CD4-positive, alpha-beta T cell treated with Interleukin-4 for 1 hour (primary cell): ENCODE results near the gene LPAR3.
"Not testable (repeated sequence)": the region's sequence is repeated elsewhere in the genome, so short reads cannot be mapped to it uniquely, and the experiment has no call there.

Source experiments
- DNase-seq, 2 donors: peaks; one replicate each; pipeline ENCODE4 v3.0.0-alpha.2; 2020 to 2022

LPAR3 gene, protein sequence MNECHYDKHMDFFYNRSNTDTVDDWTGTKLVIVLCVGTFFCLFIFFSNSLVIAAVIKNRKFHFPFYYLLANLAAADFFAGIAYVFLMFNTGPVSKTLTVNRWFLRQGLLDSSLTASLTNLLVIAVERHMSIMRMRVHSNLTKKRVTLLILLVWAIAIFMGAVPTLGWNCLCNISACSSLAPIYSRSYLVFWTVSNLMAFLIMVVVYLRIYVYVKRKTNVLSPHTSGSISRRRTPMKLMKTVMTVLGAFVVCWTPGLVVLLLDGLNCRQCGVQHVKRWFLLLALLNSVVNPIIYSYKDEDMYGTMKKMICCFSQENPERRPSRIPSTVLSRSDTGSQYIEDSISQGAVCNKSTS

DNA sequence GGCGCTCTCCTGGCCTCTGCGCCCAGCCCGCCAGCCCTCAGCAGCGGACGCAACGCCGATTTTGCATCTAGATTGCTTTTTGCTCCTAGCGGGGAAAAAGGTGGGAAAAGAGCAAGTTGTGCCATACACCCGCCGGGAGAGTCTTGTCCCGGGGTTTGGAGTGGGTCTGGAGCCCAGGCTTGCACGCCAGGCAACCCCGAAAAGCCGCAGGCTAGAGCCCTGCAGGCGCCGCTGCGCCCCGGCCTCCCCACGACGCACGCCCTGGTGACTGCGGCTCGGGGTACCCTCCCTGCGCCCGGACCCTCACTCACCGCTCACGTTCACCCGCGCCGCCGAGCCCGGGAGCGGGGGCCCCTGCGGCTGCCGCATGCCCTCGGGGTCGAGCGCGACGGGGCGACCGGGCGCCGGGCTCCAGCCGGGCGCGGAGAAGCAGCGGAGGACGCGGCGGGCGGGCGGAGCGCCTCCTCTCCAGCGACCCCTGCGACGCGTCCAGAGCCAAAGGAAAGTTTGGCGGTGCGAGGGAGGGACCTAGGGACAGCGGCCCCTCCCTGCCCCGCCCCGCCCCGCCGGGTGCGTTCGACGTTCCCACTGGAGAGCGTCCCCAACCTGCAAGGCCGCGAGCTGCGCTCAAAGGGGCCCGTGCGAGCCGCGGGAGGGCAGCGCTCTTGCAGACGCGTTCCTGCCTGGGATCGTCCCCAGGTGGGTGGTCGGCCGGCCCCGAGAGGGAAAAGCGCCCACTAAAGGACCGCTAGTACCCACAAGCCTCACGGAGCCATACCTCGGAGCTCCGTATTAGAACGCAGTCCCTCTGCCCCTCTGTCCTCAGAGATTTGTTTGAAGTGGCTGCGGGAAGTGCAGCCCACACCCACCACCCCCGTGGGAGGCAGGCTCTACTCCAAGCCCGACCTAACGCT is at the start of gene LPAR3:
Gene LPAR3, minus strand, starts transcription at position 502 of the 914 bp plus-strand sequence. CDS start 27,086 bp downstream, outside the sequence.
- DNase-seq, result peak in 1 of 2 donors; percentile 16

DNA sequence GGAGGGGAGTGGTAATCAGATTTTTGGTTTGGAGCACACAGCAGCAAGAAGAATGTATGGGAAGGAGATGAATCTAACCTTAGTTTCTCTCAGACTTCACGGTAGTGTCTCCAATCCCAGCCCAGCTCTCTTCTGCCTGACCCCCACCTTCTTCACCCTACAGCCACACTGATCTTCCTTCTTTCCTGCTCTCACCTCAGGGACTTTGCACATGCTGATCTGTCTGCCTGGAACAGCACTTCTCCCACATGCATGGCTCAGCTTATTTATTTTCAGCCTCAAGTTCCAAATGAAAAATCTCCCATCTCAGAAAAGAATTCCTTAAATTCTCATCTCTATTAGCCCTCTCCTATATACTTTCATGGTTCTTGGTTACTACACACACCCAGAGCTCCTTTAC is 48.8 kb upstream of the LPAR3 start:
- no peak for DNase-seq

DNA sequence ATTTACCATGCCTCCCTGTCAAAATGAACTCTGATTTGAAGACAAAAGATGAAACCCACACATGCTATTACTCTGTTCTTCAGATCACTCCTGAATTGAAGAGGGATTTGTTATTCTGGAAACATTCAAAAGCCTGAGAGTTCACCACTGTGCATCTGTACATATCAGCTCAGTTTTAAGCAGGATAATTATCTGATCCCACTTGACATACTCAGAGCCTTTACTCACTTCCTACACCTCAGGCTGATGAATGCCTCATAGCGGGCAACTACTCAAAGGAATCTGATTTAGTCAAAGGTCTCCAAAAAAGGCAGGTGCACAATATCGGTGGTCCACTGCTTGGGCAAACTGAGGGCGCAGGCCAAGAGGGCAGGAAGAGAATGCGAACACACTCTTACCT is 47.5 kb upstream of the LPAR3 start:
- DNase-seq, result no peak

DNA sequence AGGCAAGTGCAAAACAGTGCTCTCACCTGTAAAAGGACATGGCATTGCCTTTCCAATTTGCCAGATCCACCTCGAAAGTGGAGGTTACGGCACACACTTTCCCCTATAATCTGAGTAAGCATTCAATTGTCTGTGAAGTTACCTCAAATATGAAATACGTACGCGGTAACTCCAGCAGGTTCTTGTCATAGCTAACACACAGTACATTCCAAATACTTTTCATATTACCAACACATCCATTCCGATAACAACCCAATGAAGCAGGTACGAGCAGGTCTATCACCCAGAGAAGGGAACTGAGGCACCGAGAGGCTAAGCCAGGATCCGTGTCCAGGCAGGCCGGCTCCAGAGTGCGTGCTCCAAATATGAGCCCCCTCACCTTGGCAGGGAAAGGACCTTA is 46.8 kb upstream of the LPAR3 start:
- no peak for DNase-seq

DNA sequence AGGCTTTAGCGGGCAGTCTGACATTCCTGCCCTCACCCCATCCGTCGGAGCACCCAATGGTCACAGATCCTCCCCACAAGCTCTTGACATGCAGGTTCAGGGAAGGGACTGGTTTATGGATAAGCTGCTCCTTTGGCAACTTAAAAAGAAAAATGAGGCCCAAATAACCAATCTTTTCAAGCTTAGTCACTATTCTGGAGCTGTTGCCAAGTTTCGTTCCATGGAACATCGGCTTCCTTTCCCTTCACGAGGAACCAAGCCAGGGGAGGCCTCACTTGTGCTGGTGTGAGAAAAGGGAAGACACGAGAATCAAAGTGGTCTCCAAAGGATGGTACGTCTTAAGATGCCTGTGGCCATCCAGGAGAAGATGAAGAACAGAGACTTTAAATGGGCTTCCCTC is 46.1 kb upstream of the LPAR3 start:
- no peak for DNase-seq

DNA sequence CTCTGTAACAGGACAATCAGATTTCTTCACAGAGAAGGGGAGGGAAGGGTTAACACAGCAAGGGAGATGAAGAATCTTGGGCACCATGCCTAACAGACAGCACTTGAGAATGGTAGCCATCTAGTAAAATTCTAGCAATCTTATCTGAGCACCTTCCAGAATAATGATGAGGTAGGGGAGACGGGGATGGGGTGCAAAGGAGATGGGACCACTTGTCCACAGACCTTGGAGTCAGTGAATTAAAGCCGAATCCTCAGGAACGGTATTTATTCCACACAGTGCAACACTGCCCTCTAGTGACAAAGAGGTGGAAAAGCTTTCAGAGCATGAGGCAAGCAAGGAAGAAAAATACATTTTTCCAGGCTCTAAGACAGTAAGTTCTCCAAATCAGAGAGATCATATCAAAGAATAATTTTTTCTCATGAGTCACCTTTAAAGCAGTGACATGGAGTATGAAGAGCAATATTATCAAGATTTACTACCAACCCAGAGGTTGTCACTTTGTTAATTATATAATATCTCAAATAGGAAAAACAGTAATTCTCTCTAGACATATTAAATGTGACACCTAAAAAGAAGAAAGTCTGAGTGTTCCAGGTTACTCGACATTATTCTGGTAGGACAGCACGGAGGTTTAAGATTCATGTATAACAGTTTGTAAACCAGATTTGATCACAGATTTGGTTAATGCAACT is 43.3 kb upstream of the LPAR3 start:
- peak; percentile 40 to 66 for DNase-seq

DNA sequence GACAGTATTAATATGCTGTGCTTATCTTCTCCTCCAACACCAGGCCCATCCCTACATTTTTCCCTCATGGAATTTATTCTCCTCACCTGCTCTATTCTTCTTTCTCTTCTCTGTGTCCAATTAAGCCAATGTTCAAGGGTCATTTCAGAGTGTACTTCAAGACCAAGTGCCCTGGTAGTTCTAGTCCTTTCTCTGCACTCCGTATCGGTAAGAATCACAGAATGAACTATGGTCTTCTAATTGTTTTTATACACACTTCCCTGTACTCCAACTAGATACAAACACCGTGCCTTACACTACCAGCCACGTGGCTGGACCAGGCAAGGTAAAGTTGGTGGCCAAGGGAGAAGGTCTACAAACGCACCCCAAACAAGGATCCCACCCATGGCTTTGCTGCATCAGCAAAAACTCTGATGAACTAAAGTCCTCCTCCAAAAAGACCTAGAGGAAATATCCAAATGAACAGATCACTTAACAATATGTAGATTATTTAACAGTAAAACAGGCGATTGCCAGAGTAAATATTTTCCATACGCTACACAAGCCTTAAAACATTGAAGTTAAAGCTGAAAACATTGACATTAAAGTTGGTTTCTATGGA is 40.1 kb upstream of the LPAR3 start:
- no peak for DNase-seq

DNA sequence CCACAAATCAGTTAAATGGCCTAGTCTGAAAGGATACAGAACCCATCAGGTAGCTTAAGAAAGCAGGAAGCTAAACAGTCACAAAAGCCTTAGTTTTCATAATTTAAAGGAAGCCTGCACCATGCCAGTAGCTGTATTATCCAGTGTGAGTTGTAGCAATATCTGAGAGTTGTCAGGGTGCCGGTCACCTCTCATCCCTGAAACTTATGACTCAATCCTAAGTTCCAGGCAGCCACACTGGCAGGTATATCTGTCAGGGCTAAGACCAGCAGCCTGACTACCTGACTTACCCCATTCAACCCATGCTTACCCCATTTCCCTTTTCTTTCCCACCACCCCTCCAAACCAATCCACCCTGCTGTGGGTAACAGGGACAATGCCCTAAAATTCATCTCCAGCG is 37.8 kb upstream of the LPAR3 start:
- no peak for DNase-seq

DNA sequence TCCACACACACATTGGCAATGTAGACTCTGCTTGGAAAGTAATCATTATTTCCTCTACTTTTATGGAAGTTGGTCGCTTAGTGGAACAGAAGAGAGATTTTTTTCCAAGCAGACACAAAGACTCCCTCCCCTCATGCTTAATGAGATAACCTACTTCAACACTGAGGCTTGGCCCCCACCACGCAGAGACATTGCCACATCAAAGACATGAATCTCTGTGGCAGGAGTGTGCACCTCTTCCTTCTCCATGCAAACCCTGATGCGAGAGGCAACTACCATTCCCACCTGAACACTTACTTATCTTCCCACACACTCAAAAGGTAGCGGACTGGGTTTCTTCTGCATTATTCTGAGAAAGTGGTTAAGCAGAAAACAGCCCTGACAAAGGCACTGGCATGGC is 37.3 kb upstream of the LPAR3 start:
- DNase-seq, result no peak

DNA sequence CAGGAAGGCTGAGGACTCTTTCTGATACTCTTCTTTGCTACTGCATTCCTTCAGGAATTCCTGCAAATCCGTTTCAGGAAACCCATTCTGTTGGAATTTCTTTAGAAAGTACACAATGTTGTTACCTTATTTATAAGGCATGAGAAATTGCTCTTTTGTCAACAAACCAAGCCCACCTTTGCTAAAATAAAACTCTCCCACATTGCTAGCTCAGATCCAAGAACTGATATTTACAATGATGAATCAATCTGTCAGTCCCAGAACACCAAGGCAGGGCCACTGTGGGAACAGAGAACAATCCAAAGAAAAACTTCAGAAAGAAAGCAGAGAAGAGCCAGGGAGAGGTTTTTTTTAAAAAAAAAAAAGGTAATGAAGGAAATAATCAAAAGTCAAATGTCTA is 36.6 kb upstream of the LPAR3 start:
- DNase-seq, result no peak

DNA sequence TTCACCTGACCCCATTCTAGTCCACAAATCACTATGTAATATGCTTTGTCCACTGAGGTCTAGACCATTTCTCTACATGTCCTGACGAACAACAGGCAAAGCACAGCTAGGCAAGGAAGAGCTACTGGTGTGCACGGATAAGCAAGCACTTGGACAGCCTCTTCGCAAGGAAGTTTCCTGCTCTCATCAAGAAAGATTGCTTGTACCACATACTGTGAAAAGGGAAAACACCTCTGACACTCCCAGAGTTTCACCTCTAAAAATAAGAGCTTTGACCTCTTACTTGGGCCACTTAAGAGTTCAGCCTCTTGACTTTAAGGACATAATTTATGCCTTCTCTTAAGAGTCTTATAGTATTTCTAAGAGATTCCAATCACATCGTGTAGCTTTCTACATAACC is 36.0 kb upstream of the LPAR3 start:
- DNase-seq, result no peak

DNA sequence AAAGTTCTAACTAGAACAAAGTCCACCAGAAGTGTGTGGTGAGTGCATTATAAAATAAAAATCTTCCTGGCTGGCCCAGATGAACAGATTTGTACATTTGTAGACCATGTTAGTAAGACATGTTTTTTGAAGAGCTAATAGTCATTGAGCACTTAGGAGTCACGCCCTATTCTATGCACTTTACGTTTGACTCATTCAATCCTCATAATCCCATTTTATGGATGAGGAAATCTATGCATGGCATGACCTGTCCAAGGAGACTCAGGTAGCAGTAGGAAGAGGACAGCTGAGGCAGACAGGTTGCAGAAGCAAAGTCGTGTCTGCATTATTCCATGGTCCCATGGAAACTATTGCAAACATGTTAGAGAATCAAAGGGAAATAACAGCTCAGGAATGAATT is 30.3 kb upstream of the LPAR3 start:
- no peak for DNase-seq

DNA sequence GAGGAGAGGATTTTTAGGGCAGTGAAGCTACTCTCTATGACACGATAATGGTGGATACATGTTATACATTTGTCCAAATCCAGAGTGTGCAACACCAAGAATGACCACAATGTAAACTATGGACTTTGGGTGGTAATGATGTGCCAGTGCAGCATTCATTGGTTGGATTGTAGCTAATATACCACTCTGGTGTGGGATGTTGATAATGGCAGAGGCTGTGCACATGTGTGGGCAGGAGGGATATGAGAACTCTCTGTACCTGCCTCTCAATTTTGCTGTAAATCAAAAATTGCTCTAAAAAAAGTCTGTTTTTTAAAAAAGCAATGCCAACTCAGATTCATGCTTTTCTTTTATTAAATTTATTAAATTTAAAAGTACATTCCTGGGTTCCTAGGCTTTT is 27.2 kb upstream of the LPAR3 start:
- DNase-seq, result no peak

DNA sequence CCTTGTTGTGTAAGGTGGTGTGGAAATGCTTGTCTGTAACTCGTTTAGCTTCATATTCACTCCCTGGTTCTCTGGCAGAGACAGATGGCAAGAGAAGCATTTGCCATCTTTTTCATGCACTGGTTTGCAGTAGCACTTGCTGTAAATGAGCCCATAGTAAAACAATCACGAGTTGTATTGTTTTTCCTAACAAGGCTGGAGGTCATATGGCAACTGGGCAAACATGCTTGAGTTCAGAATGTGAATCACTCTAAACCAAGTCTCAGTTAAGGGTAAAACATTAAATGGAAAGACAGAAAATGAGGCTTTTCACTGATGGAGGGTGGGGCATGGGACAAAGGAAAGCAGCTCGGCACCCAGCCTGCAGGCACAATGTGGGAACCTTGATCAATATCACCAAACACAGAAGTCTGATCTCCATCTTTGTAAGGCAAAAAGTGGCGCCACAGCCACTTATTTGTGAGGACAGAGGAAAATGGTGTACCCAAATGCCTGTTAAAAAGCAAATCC is 26.5 kb upstream of the LPAR3 start:
- no peak for DNase-seq

DNA sequence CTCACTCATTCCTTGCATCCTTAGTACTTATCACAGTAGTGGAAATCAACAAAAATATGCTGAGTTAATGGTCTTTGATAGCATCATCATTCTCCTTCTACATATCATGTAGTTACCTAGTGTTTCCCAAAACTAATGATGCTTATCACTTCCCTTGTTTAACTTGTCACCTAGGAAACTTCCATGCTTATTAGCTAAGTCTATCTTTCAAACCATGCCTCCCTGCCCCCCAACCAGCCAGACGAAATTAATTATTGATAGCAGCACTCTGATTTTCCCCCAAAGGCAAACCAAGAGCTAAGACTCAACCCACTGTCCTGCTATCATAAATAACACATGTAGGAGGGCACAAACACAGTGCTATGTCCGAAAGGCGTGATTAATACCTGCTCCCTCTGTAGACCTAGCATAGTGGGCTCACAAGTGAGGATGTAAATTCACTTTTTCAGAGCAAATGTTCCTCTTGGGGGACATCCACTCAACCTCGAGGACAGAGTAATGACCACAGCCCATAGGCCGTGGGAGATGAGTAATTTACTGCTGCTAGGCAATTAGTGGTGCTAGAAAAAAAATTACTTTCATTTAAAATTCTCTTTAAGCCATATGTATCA is 25.8 kb upstream of the LPAR3 start:
- DNase-seq, result no peak

DNA sequence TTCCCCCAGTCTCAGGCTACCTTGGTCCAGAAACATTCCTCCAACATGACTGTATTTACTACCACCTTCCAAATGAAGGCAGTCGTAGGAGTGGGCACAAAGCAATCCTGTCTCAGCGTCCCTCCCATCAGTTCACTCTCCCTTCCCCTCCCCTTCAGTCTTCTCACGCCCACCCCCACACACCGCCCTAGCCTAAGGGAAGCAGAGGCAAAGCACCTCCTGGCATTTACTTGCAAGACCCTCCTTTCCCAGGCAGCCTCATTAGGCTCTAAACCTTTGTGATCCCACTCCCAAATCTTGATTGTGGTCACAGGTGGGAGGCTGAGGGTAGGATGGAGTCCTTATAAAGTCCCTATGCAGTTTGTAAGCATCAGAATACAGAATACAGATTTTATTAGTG is 23.9 kb upstream of the LPAR3 start:
- DNase-seq, result no peak

DNA sequence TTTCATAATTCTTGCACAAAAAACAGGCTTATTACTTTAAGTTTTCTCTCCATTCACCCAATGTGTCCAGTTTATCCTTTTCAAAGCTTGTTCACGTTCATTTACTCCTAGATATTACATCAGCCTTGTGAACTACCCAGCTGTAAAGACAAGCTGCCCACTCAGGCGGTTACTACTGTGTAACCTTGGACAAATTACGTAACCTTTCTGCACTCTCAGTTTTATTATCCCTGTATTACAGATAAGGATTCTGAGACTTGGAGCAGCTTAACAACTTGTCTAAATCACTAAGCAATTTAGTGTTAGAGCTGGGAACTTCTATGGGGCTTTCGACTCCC is 20.5 kb upstream of the LPAR3 start:
- no peak for DNase-seq

DNA sequence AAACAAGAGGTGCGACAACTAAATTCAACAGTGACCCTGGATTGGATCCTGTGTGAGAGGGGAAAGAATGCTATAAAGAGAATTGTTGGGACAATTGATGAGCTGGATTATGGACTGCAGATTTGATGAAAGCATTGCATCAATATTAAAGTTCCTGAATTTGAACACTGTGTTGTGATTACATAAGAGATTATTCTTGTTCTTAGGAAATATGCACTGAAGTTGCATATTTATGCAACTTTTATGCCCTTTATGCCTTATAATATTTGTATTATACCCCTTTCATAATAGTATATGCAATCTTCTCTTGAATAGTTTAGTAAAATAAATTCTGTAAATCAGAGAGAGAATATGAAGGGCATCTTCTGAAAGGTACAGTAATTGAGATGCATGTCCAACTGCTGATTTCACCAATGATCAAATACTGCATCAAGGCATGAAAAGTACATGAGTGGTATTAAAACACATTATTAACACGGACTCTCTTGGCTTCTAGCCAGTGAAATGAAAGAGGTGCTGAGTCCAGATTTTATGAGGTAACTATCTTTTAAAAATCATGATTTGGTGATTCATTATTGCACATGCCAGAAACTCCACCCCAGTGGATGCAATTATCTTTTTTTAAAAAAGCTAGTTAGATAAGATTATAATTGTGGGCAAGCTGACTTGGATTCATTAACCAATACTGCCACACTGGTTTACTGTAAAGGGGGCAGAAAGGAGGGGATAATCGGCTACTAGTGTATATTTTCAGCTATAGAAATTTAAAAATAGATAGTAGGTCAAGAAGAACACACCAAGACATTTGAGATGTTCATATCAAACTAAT is 19.9 kb upstream of the LPAR3 start:
- DNase-seq, result no peak

DNA sequence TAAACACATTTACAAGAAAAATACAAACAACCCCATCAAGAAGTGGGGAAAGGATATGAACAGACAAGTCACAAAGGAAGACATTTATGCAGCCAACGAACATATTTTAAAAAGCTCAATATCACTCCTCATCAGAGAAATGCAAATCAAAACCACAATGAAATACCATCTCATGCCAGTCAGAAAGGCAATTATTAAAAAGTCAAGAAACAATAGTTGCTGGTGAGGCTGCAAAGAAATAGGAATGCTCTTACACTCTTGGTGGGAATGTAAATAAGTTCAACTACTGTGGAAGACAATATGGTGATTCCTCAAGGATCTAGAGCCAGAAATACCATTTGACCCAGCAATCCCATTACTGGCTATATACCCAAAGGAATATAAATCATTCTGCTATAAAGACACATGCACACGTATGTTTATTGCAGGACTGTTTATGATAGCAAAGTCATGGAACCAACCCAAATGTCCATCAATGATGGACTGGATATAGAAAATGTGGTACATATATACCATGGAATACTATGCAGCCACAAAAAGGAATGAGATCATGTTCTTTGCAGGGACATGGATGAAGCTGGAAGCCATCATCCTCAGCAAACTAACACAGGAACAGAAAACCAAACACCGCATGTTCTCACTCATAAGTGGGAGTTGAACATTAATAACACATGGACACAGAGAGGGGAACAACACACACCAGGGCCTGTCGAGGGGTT is 15.9 kb upstream of the LPAR3 start:
- DNase-seq, result not testable (repeated sequence)

DNA sequence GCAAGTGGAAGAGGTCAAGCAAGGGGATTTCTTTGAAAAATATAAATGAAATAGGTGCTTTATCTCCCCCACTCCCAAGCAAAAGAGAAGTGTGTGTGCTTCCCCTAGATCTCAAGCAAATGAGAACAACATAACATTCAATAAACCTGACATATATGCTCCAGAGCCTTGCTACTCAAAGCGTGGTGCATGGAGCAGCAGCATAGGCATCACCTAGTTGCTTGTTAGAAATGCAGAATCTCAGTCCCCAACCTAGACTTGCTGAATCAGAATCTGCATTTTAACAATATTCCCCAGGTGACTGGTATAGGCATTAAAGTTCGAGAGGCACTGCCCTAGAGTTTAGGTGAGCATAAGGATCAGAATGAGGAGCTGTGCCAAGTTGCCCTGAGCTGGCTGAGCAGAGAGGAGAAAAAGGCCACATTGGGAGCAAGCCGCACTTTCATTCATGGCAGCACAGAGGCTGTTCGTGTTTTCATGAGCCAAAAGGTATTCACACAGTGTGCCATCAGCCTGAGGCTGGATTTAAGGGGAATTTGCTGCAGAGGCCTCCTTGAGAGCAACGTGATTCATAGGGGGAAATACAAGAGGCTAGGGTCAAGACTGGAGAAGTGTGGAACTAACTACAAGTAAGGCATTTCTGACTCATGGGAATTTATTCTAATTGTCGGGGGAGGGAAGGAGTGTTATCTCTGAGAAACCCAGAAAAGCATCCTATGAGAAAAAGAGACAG is 14.3 kb upstream of the LPAR3 start:
- DNase-seq, result no peak
